Gastrocnemius medialis (tissue), 4 donors: ENCODE measurements around the gene KIAA1549. TPM values are rescaled to one million over a fixed set of nuclear protein-coding genes. Genes with fewer than 3 reads are reported as not detected.

Experiments used
- ATAC-seq, 2 donors: fragments of 150-250 bp; one replicate each; pipeline ENCODE4 v1.9.1; 2016
- DNase-seq, 2 donors: peaks; one replicate each; pipeline ENCODE4 v3.0.0-alpha.2; 2019
- H3K27ac ChIP-seq, 4 donors: fragments of 200-600 bp; sonication (generic); 1 replicate in 1 of 4; 2 replicates in 3 of 4; pipeline ENCODE4 v1.5.1; 2016 to 2018; ENCODE audit warnings: mild to moderate bottlenecking in 2 of 4, moderate library complexity in 1 of 4
- H3K27me3 ChIP-seq, 3 donors: fragments of 200-600 bp; sonication (generic) in 2 of 3; 1 replicate in 1 of 3; 2 replicates in 2 of 3; pipeline versions ENCODE4 v1.5.1 to v1.6.0; 2016 to 2019; ENCODE audit warnings: mild to moderate bottlenecking in 1 of 3, moderate library complexity in 1 of 3
- H3K36me3 ChIP-seq, 2 donors: fragments of 200-600 bp; sonication (generic) in 1 of 2; one replicate each; pipeline ENCODE4 v1.5.1; 2017 to 2018
- H3K4me1 ChIP-seq, 2 donors: fragments of 200-600 bp; sonication (generic) in 1 of 2; one replicate each; pipeline ENCODE4 v1.5.1; 2016 to 2017; ENCODE audit warnings: mild to moderate bottlenecking in 2 of 2
- H3K4me3 ChIP-seq, 4 donors: fragments of 200-600 bp; sonication (generic) in 3 of 4; 1 replicate in 1 of 4; 2 replicates in 3 of 4; pipeline ENCODE4 v1.5.1; 2016 to 2019; ENCODE audit warnings: mild to moderate bottlenecking in 2 of 4
- H3K9me3 ChIP-seq, 3 donors: fragments of 200-600 bp; sonication (generic) in 2 of 3; 1 replicate in 1 of 3; 2 replicates in 2 of 3; pipeline ENCODE4 v1.5.1; 2016 to 2019
- CTCF ChIP-seq, 5 experiments: fragments of 450-650 bp in 3 of 5; fragments of 200-600 bp in 2 of 5; sonication (generic) in 2 of 5; IDR thresholded peaks in 4 of 5; conservative IDR thresholded peaks in 1 of 5; 1 replicate in 4 of 5; 2 replicates in 1 of 5; pipeline ENCODE4 v1.5.1; 2016 to 2019; ENCODE audit warnings: antibody characterized with exemption in 5 of 5, mild to moderate bottlenecking in 3 of 5, moderate library complexity in 3 of 5
- POLR2A ChIP-seq, 2 donors: fragments of 450-650 bp; IDR thresholded peaks; one replicate each; pipeline ENCODE4 v1.6.1; 2017; ENCODE audit warnings: antibody characterized with exemption in 2 of 2, mild to moderate bottlenecking in 2 of 2, moderate library complexity in 2 of 2
- in situ Hi-C, 4 donors: fragments of 200-750 bp; cut with MboI; loops; one replicate each; pipeline versions ENCODE4 v1.15.0 to v1.8.0; 2017; ENCODE audit warnings: low sequenced_read_pairs in 4 of 4
- intact Hi-C: fragments of 100-400 bp; cut with DNase I; formaldehyde crosslinking; loops from one replicate; pipeline ENCODE4 v1.15.1; 2023; ENCODE audit warnings: low total_unique reads
- total RNA-seq, 4 donors: library from RNA; depleted of rRNA; stranded (reverse); fragments of >200 nt; gene quantifications; one replicate each; pipeline versions ENCODE4 v1.1.0 to v1.2.3, GENCODE V29; 2016

Gene KIAA1549
- total RNA-seq, 4 donors from 2014 or later = 0.55 to 0.87 (median 0.75) TPM

- no peaks in the 10 kb centered on the region for H3K36me3 ChIP-seq
These were observed 116.5 kb downstream of the KIAA1549 start for GRCh38 chr7:138864667-138865066.

GRCh38 chr7:138863931-138864330 lies 117.3 kb downstream of the KIAA1549 start:
- no peak for TF ChIP-seq POLR2A (IDR thresholded peaks at IDR 0.05)
- no peak for TF ChIP-seq CTCF (IDR thresholded peaks at IDR 0.05 in 4 of 5, conservative IDR thresholded peaks at IDR 0.05 in 1 of 5)
- H3K4me1 ChIP-seq = no peaks in the 10 kb centered on the region
- no peaks in the 10 kb centered on the region for H3K9me3 ChIP-seq
- ATAC-seq (no peak), DNase-seq (no peak)
- H3K36me3 ChIP-seq = no peaks in the 10 kb centered on the region
- in situ Hi-C loops = no loop called here
- no peaks in the 10 kb centered on the region for H3K27me3 ChIP-seq
- H3K27ac ChIP-seq = no peak overlapping the region
- no peak overlapping the region for H3K4me3 ChIP-seq
- intact Hi-C loops = no loop called here

More at GRCh38 chr7:138864667-138865066, 116.5 kb downstream of the KIAA1549 start:
- in situ Hi-C loops = no loop called here
- H3K27ac ChIP-seq = no peak overlapping the region
- no peak overlapping the region for H3K4me3 ChIP-seq
- H3K9me3 ChIP-seq = no peaks in the 10 kb centered on the region
- no peaks in the 10 kb centered on the region for H3K4me1 ChIP-seq
- DNase-seq (no peak), ATAC-seq (no peak)
- intact Hi-C loops = no loop called here
- H3K27me3 ChIP-seq = no peaks in the 10 kb centered on the region
- TF ChIP-seq CTCF (IDR thresholded peaks at IDR 0.05 in 4 of 5, conservative IDR thresholded peaks at IDR 0.05 in 1 of 5) (no peak), POLR2A (IDR thresholded peaks at IDR 0.05) (no peak)

- TF ChIP-seq CTCF (IDR thresholded peaks at IDR 0.05 in 4 of 5, conservative IDR thresholded peaks at IDR 0.05 in 1 of 5) = no peak
- TF ChIP-seq POLR2A (IDR thresholded peaks at IDR 0.05) = no peak
- Histone ChIP-seq H3K36me3 (no peaks in the 10 kb centered on the region), H3K4me3 (no peak overlapping the region), H3K9me3 (no peaks in the 10 kb centered on the region), H3K27ac (no peak overlapping the region), H3K4me1 (no peaks in the 10 kb centered on the region), H3K27me3 (no peaks in the 10 kb centered on the region)
- ATAC-seq (no peak), DNase-seq (no peak)
- in situ Hi-C loops (no loop called here), intact Hi-C loops (no loop called here)
These were observed 120.1 kb downstream of the KIAA1549 start for GRCh38 chr7:138861051-138861450.

GRCh38 chr7:138857728-138858127 lies 123.5 kb downstream of the KIAA1549 start:
- no peaks in the 10 kb centered on the region for H3K36me3 ChIP-seq
- no peak for TF ChIP-seq POLR2A (IDR thresholded peaks at IDR 0.05)
- TF ChIP-seq CTCF (IDR thresholded peaks at IDR 0.05 in 4 of 5, conservative IDR thresholded peaks at IDR 0.05 in 1 of 5) = no peak
- no peak overlapping the region for H3K27ac ChIP-seq
- no peaks in the 10 kb centered on the region for H3K4me1 ChIP-seq
- H3K4me3 ChIP-seq = no peak overlapping the region
- H3K9me3 ChIP-seq = no peaks in the 10 kb centered on the region
- no peak for DNase-seq
- ATAC-seq = no peak
- intact Hi-C loops (no loop called here), in situ Hi-C loops (no loop called here)
- no peaks in the 10 kb centered on the region for H3K27me3 ChIP-seq

- ATAC-seq (no peak), DNase-seq (no peak)
- Histone ChIP-seq H3K9me3 (no peaks in the 10 kb centered on the region), H3K4me1 (no peaks in the 10 kb centered on the region), H3K4me3 (no peak overlapping the region), H3K27ac (no peak overlapping the region), H3K27me3 (no peaks in the 10 kb centered on the region), H3K36me3 (no peaks in the 10 kb centered on the region)
- in situ Hi-C loops (no loop called here), intact Hi-C loops (no loop called here)
- no peak for TF ChIP-seq CTCF (IDR thresholded peaks at IDR 0.05 in 4 of 5, conservative IDR thresholded peaks at IDR 0.05 in 1 of 5)
- no peak for TF ChIP-seq POLR2A (IDR thresholded peaks at IDR 0.05)
These were observed 127.0 kb downstream of the KIAA1549 start for GRCh38 chr7:138854115-138854645.
